Measurements from ENCODE around the gene OTUB1. TPM values are rescaled to one million over a fixed set of nuclear protein-coding genes. Genes with fewer than 3 reads are reported as not detected.
"Not testable (repeated sequence)": the region's sequence is repeated elsewhere in the genome, so short reads cannot be mapped to it uniquely, and the experiment has no call there.

OTUB1 gene
- total and polyA plus RNA-seq, 7 experiments from 2014 or later = 59.4 to 125 (median 75.0) TPM

- CTCF ChIA-PET = no interaction called here
- Mint-ChIP-seq H3K9me3 (peaks cover 0 to 4% (median 0%) of the 10 kb centered on the region in 11 donors), H3K27me3 (peaks cover 0 to 8% (median 0%) of the 10 kb centered on the region in 5 donors), H3K4me3 (no peak overlapping the region), H3K4me1 (peaks cover 4 to 18% (median 15%) of the 10 kb centered on the region in 7 donors), H3K27ac (no peak overlapping the region), H3K36me3 (peaks cover 0 to 7% (median 0%) of the 10 kb centered on the region in 5 donors)
- H3K4me3 ChIP-seq (ENCODE audit: low read length) = no peak overlapping the region
- POLR2A ChIA-PET = no interaction called here
- no peaks in the 10 kb centered on the region for H3K9me3 ChIP-seq (ENCODE audit: control insufficient read depth in 2 of 3, low read length in 3 of 3)
- intact Hi-C loops (cut with micrococcal nuclease) = loop anchor here in 1 of 2 donors (10.0 kb wide), 1 partner anchor 206 kb away; the partner anchor contains the start of gene ZFTA
- peaks cover 1 to 4% of the 10 kb centered on the region in 2 donors for H3K4me1 ChIP-seq (ENCODE audit: control insufficient read depth in 2 of 2, insufficient read depth in 2 of 2, low read length in 2 of 2)
- peaks cover 0 to 5% (median 0%) of the 10 kb centered on the region in 3 experiments for H3K36me3 ChIP-seq (ENCODE audit: control insufficient read depth in 2 of 3, insufficient read depth in 3 of 3, low read length in 3 of 3)
- no peak for ATAC-seq
- H3K27ac ChIP-seq (ENCODE audit: low read depth, low read length) = no peak overlapping the region
- no peak for DNase-seq
- H3K27me3 ChIP-seq (ENCODE audit: control insufficient read depth in 2 of 2, insufficient read depth in 2 of 2, low read length in 2 of 2) = no peaks in the 10 kb centered on the region
Measured at GRCh38 chr11:63970902-63971301, 15.3 kb upstream of the OTUB1 start.

- H3K9me3 ChIP-seq (ENCODE audit: control insufficient read depth in 2 of 3, low read length in 3 of 3); CTCF ChIA-PET; DNase-seq; H3K27me3 Mint-ChIP-seq; ATAC-seq; H3K27me3 ChIP-seq (ENCODE audit: control insufficient read depth in 2 of 2, insufficient read depth in 2 of 2, low read length in 2 of 2); H3K9me3 Mint-ChIP-seq: not testable (repeated sequence)
- H3K4me3 Mint-ChIP-seq = peak overlapping the region; percentile 98 to 100 (median 99)
- H3K4me1 Mint-ChIP-seq = peaks cover 12 to 36% (median 29%) of the 10 kb centered on the region in 7 donors
- Histone ChIP-seq H3K4me3 (ENCODE audit: low read length) (peak overlapping the region; percentile 87), H3K27ac (ENCODE audit: low read depth, low read length) (peak overlapping the region; percentile 94), H3K36me3 (ENCODE audit: control insufficient read depth in 2 of 3, insufficient read depth in 3 of 3, low read length in 3 of 3) (peaks cover 0 to 14% (median 0%) of the 10 kb centered on the region in 3 experiments), H3K4me1 (ENCODE audit: control insufficient read depth in 2 of 2, insufficient read depth in 2 of 2, low read length in 2 of 2) (peaks cover 10 to 11% of the 10 kb centered on the region in 2 donors)
- intact Hi-C loops (cut with micrococcal nuclease) = loop anchor here (1.0 to 10.0 kb wide), 10 partner anchors 12 to 332 kb away; partner anchors contain the start of genes OTUB1 (in 2 of the 2), ATL3 (in 1 of the 2), RTN3 (in 1 of the 2) and ZFTA (in 1 of the 2)
- peaks cover 0 to 15% (median 0%) of the 10 kb centered on the region in 5 donors for H3K36me3 Mint-ChIP-seq
- H3K27ac Mint-ChIP-seq = peak overlapping the region; percentile 94 to 99 (median 99)
- POLR2A ChIA-PET = interaction anchor here (0.6 to 2.4 kb wide), 8 partner anchors 10 to 344 kb away, joined by 3 to 16 read pairs (median 4); partner anchors contain the start of genes OTUB1, PRDX5 and TRMT112
Measured at GRCh38 chr11:63973912-63974258, 12.4 kb upstream of the OTUB1 start.

GRCh38 chr11:63974259-63975143 is 11.7 kb upstream of the OTUB1 start, which contains the start of gene COX8A:
TSS of gene COX8A (plus strand) at chr11:63974620. CDS start at chr11:63974681, 61 bp downstream.
- CTCF ChIA-PET = interaction anchor here (1.0 kb wide), 1 partner anchor 138 kb away, joined by 3 read pairs; no protein-coding TSS in a partner anchor
- DNase-seq (peak; percentile 65 to 97 (median 94)), ATAC-seq (peak; percentile 99)
- Mint-ChIP-seq H3K36me3 (peaks cover 0 to 15% (median 0%) of the 10 kb centered on the region in 5 donors), H3K4me1 (peaks cover 12 to 36% (median 29%) of the 10 kb centered on the region in 7 donors), H3K27me3 (peaks cover 0 to 2% (median 0%) of the 10 kb centered on the region in 5 donors), H3K4me3 (peak within 1 kb of the TSS; percentile 98 to 100 (median 99)), H3K9me3 (peaks cover 0 to 4% (median 0%) of the 10 kb centered on the region in 11 donors), H3K27ac (peak within 1 kb of the TSS; percentile 94 to 99 (median 99))
- Histone ChIP-seq H3K4me3 (ENCODE audit: low read length) (peak within 1 kb of the TSS; percentile 87), H3K27me3 (ENCODE audit: control insufficient read depth in 2 of 2, insufficient read depth in 2 of 2, low read length in 2 of 2) (no peaks in the 10 kb centered on the region), H3K4me1 (ENCODE audit: control insufficient read depth in 2 of 2, insufficient read depth in 2 of 2, low read length in 2 of 2) (peaks cover 10 to 11% of the 10 kb centered on the region in 2 donors), H3K27ac (ENCODE audit: low read depth, low read length) (peak within 1 kb of the TSS; percentile 94), H3K36me3 (ENCODE audit: control insufficient read depth in 2 of 3, insufficient read depth in 3 of 3, low read length in 3 of 3) (peaks cover 0 to 20% (median 0%) of the 10 kb centered on the region in 3 experiments), H3K9me3 (ENCODE audit: control insufficient read depth in 2 of 3, low read length in 3 of 3) (no peaks in the 10 kb centered on the region)
- POLR2A ChIA-PET = interaction anchor here (0.6 to 2.4 kb wide), 7 partner anchors 9 to 343 kb away, joined by 3 to 16 read pairs (median 4); partner anchors contain the start of genes OTUB1, PRDX5, RCOR2 and TRMT112
- intact Hi-C loops (cut with micrococcal nuclease) = loop anchor here (1.0 to 10.0 kb wide), 10 partner anchors 12 to 332 kb away; partner anchors contain the start of genes OTUB1 (in 2 of the 2), ATL3 (in 1 of the 2), RTN3 (in 1 of the 2) and ZFTA (in 1 of the 2)

- peaks cover 0 to 21% (median 0%) of the 10 kb centered on the region in 3 experiments for H3K36me3 ChIP-seq (ENCODE audit: control insufficient read depth in 2 of 3, insufficient read depth in 3 of 3, low read length in 3 of 3)
- no peak overlapping the region for H3K27ac ChIP-seq (ENCODE audit: low read depth, low read length)
- POLR2A ChIA-PET = interaction anchor here (0.6 to 1.4 kb wide), 2 partner anchors 12 to 17 kb away, joined by 3 to 4 read pairs; no protein-coding TSS in a partner anchor
- Mint-ChIP-seq H3K9me3 (no peaks in the 10 kb centered on the region), H3K27me3 (no peaks in the 10 kb centered on the region), H3K4me3 (no peak overlapping the region), H3K27ac (peak overlapping the region in 5 of 9 donors; percentile 14 to 76 (median 63)), H3K4me1 (peaks cover 12 to 33% (median 26%) of the 10 kb centered on the region in 7 donors), H3K36me3 (peaks cover 0 to 12% (median 0%) of the 10 kb centered on the region in 5 donors)
- H3K4me3 ChIP-seq (ENCODE audit: low read length) = no peak overlapping the region
- H3K9me3 ChIP-seq (ENCODE audit: control insufficient read depth in 2 of 3, low read length in 3 of 3) = no peaks in the 10 kb centered on the region
- no peaks in the 10 kb centered on the region for H3K27me3 ChIP-seq (ENCODE audit: control insufficient read depth in 2 of 2, insufficient read depth in 2 of 2, low read length in 2 of 2)
- intact Hi-C loops (cut with micrococcal nuclease) = loop anchor here in 1 of 2 donors (10.0 kb wide), 1 partner anchor 214 kb away; the partner anchor contains the start of gene ZFTA
- no peak for ATAC-seq
- CTCF ChIA-PET = no interaction called here
- peaks cover 10 to 11% of the 10 kb centered on the region in 2 donors for H3K4me1 ChIP-seq (ENCODE audit: control insufficient read depth in 2 of 2, insufficient read depth in 2 of 2, low read length in 2 of 2)
- no peak for DNase-seq
Measured at GRCh38 chr11:63978551-63979239, 7.5 kb upstream of the OTUB1 start.

- no peak overlapping the region for H3K4me3 ChIP-seq (ENCODE audit: low read length)
- H3K4me1 Mint-ChIP-seq = peaks cover 12 to 27% (median 20%) of the 10 kb centered on the region in 7 donors
- H3K4me3 Mint-ChIP-seq = no peak overlapping the region
- no peaks in the 10 kb centered on the region for H3K9me3 Mint-ChIP-seq
- H3K27ac Mint-ChIP-seq = peak overlapping the region in 1 of 9 donors; percentile 48
- H3K36me3 Mint-ChIP-seq = peaks cover 0 to 12% (median 0%) of the 10 kb centered on the region in 5 donors
- CTCF ChIA-PET = no interaction called here
- no peaks in the 10 kb centered on the region for H3K9me3 ChIP-seq (ENCODE audit: control insufficient read depth in 2 of 3, low read length in 3 of 3)
- POLR2A ChIA-PET = no interaction called here
- H3K27ac ChIP-seq (ENCODE audit: low read depth, low read length) = no peak overlapping the region
- intact Hi-C loops (cut with micrococcal nuclease) = loop anchor here in 1 of 2 donors (10.0 kb wide), 1 partner anchor 215 kb away; the partner anchor contains the start of gene ZFTA
- no peaks in the 10 kb centered on the region for H3K27me3 Mint-ChIP-seq
- DNase-seq = no peak
- no peak for ATAC-seq
- peaks cover 9 to 10% of the 10 kb centered on the region in 2 donors for H3K4me1 ChIP-seq (ENCODE audit: control insufficient read depth in 2 of 2, insufficient read depth in 2 of 2, low read length in 2 of 2)
- H3K36me3 ChIP-seq (ENCODE audit: control insufficient read depth in 2 of 3, insufficient read depth in 3 of 3, low read length in 3 of 3) = peaks cover 0 to 21% (median 0%) of the 10 kb centered on the region in 3 experiments
- no peaks in the 10 kb centered on the region for H3K27me3 ChIP-seq (ENCODE audit: control insufficient read depth in 2 of 2, insufficient read depth in 2 of 2, low read length in 2 of 2)
Measured at GRCh38 chr11:63979426-63979825, 6.8 kb upstream of the OTUB1 start.
